Bronchial epithelial cell (primary cell): ENCODE data around the gene ZNF750. TPM values are rescaled to one million over a fixed set of nuclear protein-coding genes. Genes with fewer than 3 reads are reported as not detected.

Experiments used
- DNase-seq: peaks from one replicate; pipeline ENCODE4 v3.0.0-alpha.2; 2010; ENCODE audit warnings: low read depth
- FAIRE-seq: peaks from 2 replicates; lab custom pipeline; 2011; peaks lifted over from hg19 to GRCh38; lab: Jason Lieb, UNC
- H3K27me3 ChIP-seq: 2 replicates; pipeline ENCODE4 v1.5.1; 2011; ENCODE audit warnings: low read length; ENCODE audit not compliant: control insufficient read depth, insufficient read depth
- H3K36me3 ChIP-seq: 2 replicates; pipeline ENCODE4 v1.5.1; 2011; ENCODE audit warnings: low read length; ENCODE audit not compliant: control insufficient read depth, insufficient read depth
- H3K4me3 ChIP-seq: 2 replicates; pipeline ENCODE4 v1.5.1; 2011; ENCODE audit warnings: mild to moderate bottlenecking, low read depth, low read length, control low read depth
- total RNA-seq: library from RNA; depleted of rRNA; stranded (reverse); fragments of >200 nt; gene quantifications from 2 replicates; pipeline ENCODE4 v1.2.1, GENCODE V29; 2014
- TF ChIP-seq, protein P1 (sequence below): IDR thresholded peaks from 2 replicates; pipeline ENCODE4 v1.5.1; 2011; ENCODE audit warnings: mild to moderate bottlenecking, moderate library complexity, low read length, control low read depth, inconsistent platforms; ENCODE audit not compliant: insufficient read depth, severe bottlenecking

The ZNF750 gene
- total RNA-seq, 1 donor from 2014 or later: 3.2 TPM

DNA sequence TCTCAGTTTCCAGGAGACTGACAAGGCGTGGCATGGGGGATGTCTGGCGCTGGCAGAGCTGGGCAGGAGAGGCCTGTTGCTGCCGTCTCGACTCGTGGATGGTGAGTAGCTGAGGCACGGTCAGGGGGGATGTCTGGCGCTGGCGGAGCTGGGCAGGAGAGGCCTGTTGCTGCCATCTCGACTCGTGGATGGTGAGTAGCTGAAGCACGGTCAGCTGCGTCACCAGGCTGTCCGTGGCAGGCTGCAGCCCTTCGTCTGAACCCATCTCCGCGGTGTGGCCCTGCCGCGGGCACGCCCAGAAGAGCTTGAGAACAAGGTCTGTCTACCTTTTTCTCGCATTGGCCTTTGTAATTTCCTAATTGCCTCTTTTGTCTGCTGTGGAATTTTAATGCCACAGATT, 25.0 kb downstream of the ZNF750 start:
- peaks cover 7% of the 10 kb centered on the region for H3K36me3 ChIP-seq
- FAIRE-seq: no peak

DNA sequence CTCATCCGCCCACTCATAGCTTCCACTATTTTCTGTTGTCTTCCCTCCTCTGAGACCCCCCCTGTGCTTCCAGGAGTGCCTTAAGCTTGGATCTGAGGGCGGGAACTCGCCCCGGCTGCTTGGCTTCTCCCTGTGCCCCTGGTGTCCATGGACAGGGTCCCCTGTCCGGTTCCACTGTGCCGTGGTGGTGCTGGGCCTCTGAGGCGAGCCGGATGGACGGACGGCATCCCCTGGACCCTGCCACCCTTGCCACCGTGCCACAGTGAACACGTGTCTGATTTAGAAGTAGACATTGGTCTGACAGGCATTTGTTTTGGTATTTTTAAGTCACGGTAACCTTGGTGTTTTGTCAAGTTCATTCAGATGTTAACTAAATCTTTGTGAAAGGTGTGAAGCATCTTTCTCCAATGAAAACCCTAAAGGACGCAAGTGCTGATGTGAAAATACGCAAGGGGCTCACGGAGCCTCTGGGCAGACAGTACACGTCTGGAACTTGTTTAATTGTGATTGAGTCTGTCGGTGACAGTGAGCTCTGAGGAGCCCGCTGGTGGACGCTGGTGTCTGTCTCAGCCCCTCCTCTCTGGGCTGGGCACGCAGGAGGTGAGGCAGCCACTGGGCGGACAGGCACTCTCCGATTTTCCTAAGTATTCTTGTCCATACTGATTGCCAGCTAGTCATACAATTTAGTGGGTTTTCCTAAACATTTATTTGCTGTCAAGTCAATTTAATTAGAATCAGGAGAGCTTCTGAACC, 26.3 kb downstream of the ZNF750 start:
- TF ChIP-seq, protein P1, sequence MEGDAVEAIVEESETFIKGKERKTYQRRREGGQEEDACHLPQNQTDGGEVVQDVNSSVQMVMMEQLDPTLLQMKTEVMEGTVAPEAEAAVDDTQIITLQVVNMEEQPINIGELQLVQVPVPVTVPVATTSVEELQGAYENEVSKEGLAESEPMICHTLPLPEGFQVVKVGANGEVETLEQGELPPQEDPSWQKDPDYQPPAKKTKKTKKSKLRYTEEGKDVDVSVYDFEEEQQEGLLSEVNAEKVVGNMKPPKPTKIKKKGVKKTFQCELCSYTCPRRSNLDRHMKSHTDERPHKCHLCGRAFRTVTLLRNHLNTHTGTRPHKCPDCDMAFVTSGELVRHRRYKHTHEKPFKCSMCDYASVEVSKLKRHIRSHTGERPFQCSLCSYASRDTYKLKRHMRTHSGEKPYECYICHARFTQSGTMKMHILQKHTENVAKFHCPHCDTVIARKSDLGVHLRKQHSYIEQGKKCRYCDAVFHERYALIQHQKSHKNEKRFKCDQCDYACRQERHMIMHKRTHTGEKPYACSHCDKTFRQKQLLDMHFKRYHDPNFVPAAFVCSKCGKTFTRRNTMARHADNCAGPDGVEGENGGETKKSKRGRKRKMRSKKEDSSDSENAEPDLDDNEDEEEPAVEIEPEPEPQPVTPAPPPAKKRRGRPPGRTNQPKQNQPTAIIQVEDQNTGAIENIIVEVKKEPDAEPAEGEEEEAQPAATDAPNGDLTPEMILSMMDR: no peak
- Histone ChIP-seq H3K36me3 (peaks cover 7% of the 10 kb centered on the region), H3K27me3 (no peaks in the 10 kb centered on the region), H3K4me3 (no peak overlapping the region)
- no peak for FAIRE-seq
- DNase-seq: no peak

More for the DNA sequence above, 25.0 kb downstream of the ZNF750 start:
- H3K4me3 ChIP-seq: no peak overlapping the region
- no peak for DNase-seq
- TF ChIP-seq, protein P1: no peak
- H3K27me3 ChIP-seq: no peaks in the 10 kb centered on the region

DNA sequence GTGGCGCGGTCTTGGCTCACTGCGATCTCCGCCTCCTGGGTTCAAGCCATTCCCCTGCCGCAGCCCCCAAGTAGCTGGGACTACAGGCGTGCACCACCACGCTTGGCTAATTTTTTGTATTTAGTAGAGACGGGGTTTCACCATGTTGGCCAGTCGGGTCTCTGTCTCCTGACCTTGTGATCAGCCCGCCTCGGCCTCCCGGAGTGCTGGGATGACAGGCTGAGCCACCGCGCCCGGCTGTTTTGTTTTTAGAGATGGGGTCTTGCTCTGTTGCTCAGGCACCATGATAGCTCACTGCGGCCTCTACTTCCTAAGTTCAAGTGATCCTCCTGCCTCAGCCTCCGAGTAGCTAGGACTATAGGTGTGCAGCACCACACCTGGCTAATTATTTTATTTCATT, 27.2 kb downstream of the ZNF750 start:
- H3K27me3 ChIP-seq: no peaks in the 10 kb centered on the region
- H3K36me3 ChIP-seq: peaks cover 5% of the 10 kb centered on the region
- no peak overlapping the region for H3K4me3 ChIP-seq
- FAIRE-seq (no peak), DNase-seq (no peak)
- TF ChIP-seq, protein P1: no peak

DNA sequence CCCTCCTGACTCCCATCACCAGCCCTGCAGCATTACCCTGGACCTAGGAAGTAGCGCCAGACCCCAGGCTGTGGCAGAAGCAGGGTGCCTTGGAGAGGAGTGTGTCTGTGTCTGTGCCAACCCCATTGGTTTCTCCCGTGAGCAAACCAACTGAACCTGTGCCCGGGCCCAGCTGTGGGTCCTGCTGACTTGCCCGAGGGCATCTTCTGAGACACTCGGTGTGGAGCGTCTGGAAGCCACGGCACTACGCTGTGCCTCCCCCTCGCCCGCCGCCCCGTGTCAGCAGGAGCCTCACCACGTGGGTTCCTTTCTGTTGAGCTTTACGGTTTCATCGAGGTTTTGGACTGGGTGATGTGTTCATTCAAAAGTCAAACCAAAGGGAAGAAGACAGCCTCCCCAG, 27.8 kb downstream of the ZNF750 start:
- Histone ChIP-seq H3K4me3 (no peak overlapping the region), H3K36me3 (peaks cover 8% of the 10 kb centered on the region), H3K27me3 (no peaks in the 10 kb centered on the region)
- no peak for DNase-seq
- no peak for FAIRE-seq
- TF ChIP-seq, protein P1: no peak

DNA sequence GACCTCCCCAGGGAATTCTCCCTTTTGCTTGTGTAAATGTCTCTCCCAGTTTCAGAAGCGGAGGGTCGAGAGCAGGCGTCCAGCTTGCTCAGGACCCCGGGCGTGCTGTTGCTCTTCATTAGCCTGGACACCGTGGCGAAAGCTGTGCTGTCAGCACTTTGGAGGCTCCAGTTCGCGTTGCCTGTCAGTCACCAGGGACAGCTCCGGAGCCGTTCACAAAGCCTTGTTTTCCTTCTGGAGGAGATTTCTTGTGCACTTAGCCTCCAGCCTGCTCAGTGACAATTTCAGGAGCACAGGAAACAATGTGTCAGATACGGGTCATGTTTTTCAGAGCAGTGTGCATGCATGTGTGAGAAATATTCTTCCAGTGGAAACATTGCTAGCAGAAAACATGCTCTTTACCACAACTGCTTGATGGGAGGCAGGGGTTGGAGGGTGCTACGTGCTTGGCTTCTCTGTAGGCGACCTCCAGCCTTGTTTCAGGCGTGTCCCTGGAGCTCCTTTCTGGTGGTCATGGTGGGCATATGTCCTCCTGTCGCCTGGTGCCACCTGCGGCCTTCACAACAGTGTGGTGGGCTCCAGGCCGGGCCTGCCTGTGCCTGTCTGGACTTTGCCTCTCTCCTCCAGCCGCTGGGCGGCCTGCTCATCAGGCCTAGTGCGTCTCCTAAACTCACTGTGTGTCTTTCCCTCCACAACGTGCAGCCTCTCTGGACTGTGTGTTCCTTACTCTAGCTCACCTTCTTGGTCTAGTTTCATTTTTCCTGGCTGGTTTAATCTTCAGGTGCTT, 29.0 kb downstream of the ZNF750 start:
- FAIRE-seq (peak; percentile 72), DNase-seq (no peak)
- H3K4me3 ChIP-seq: no peak overlapping the region
- TF ChIP-seq, protein P1: no peak
- no peaks in the 10 kb centered on the region for H3K27me3 ChIP-seq
- H3K36me3 ChIP-seq: peaks cover 8% of the 10 kb centered on the region
